DND-41 (cell line): ENCODE data around the gene PLXNA4.

ENCODE experiments used
- CTCF ChIP-seq: IDR thresholded peaks from 2 replicates; pipeline ENCODE4 v1.5.1; 2012; ENCODE audit warnings: borderline replicate concordance, low read length, moderate library complexity, mild to moderate bottlenecking; ENCODE audit not compliant: poor library complexity, severe bottlenecking; ENCODE audit errors: extremely low read depth
- EZH2 ChIP-seq: IDR thresholded peaks from 3 replicates; pipeline ENCODE4 v1.6.1; 2012; ENCODE audit warnings: borderline replicate concordance, low read depth, mild to moderate bottlenecking, moderate library complexity, low read length, inconsistent platforms; ENCODE audit not compliant: severe bottlenecking

- TF ChIP-seq EZH2 = no peak
- TF ChIP-seq CTCF = no peak
Observed at GRCh38 chr7:132498319-132498718, 78.0 kb downstream of the PLXNA4 start.
